Activated naive CD4-positive, alpha-beta T cell (primary cell): Measurements from ENCODE around the gene BAHCC1.
"Not testable (repeated sequence)": the region's sequence is repeated elsewhere in the genome, so short reads cannot be mapped to it uniquely, and the experiment has no call there.

Experiments used
- DNase-seq, 4 experiments: peaks; one replicate each; lab custom pipeline; 2025; lab: John Stamatoyannopoulos, UW

The BAHCC1 gene

GRCh38 chr17:81394921-81395599, at the start of gene BAHCC1:
Gene BAHCC1 (plus strand): TSS chr17:81395457. CDS start chr17:81399740, 4,283 bp downstream.
- DNase-seq = peak; percentile 41 to 62 (median 54)

GRCh38 chr17:81346090-81346907, 49.0 kb upstream of the BAHCC1 start:
- DNase-seq = peak; percentile 78 to 91 (median 86)

- DNase-seq = no peak
Observed at GRCh38 chr17:81346908-81347349, 48.3 kb upstream of the BAHCC1 start.

GRCh38 chr17:81347437-81347836, 47.8 kb upstream of the BAHCC1 start:
- no peak for DNase-seq

GRCh38 chr17:81348097-81349055, 46.9 kb upstream of the BAHCC1 start:
- no peak for DNase-seq

- no peak for DNase-seq
Observed at GRCh38 chr17:81349397-81350319, 45.6 kb upstream of the BAHCC1 start.

GRCh38 chr17:81350320-81350890, 44.9 kb upstream of the BAHCC1 start:
- no peak for DNase-seq

GRCh38 chr17:81351329-81352052, 43.8 kb upstream of the BAHCC1 start:
- not testable (repeated sequence) for DNase-seq

GRCh38 chr17:81352056-81352455, 43.2 kb upstream of the BAHCC1 start:
- DNase-seq = not testable (repeated sequence)

GRCh38 chr17:81354252-81354953, 40.9 kb upstream of the BAHCC1 start:
- DNase-seq = no peak

- no peak for DNase-seq
Observed at GRCh38 chr17:81354954-81355347, 40.3 kb upstream of the BAHCC1 start.

GRCh38 chr17:81359218-81359617, 36.0 kb upstream of the BAHCC1 start:
- DNase-seq = no peak

GRCh38 chr17:81362001-81362400, 33.3 kb upstream of the BAHCC1 start:
- not testable (repeated sequence) for DNase-seq

GRCh38 chr17:81364278-81365147, 30.7 kb upstream of the BAHCC1 start:
- no peak for DNase-seq

GRCh38 chr17:81365148-81365600, 30.1 kb upstream of the BAHCC1 start:
- no peak for DNase-seq

- DNase-seq = no peak
Observed at GRCh38 chr17:81365601-81366585, 29.4 kb upstream of the BAHCC1 start.

- DNase-seq = no peak
Observed at GRCh38 chr17:81366648-81367047, 28.6 kb upstream of the BAHCC1 start.
